A673 (cell line): ENCODE measurements around the gene PAQR8.

Source experiments
- EZH2 ChIP-seq: fragments of 200-600 bp; sonication (generic); IDR thresholded peaks from 2 replicates; pipeline ENCODE4 v1.6.1; 2017; ENCODE audit warnings: borderline replicate concordance, low read depth, mild to moderate bottlenecking, mixed read lengths, antibody characterized with exemption, low read length; ENCODE audit not compliant: poor library complexity, severe bottlenecking
- TF ChIP-seq, protein P1 (sequence below): fragments of 300-800, 200-600 bp; sonication (generic); conservative IDR thresholded peaks from 2 replicates; pipeline ENCODE4 v1.5.1; 2017; ENCODE audit warnings: low read depth, mild to moderate bottlenecking, antibody characterized with exemption, low read length, moderate library complexity, mixed read lengths

DNA sequence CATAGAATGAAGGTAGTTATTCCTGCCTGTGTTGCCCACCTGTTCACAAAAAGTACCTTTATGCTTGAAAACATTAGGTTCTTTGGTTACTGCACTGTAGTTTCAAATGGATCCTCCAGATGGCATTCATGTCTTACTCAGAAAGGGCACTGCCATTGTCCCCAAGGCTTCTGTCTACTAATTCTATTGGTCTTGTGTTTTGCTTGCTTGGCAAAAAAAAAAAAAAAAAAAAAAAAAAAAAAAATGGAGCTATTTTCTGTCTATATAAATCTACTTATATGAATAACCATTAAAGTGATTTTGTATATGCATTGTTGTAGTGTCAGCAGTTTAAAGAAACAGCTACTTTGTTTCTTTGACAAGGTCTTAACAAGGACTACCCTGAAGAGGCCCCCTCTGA is 45.5 kb downstream of the PAQR8 start:
- TF ChIP-seq, protein P1, sequence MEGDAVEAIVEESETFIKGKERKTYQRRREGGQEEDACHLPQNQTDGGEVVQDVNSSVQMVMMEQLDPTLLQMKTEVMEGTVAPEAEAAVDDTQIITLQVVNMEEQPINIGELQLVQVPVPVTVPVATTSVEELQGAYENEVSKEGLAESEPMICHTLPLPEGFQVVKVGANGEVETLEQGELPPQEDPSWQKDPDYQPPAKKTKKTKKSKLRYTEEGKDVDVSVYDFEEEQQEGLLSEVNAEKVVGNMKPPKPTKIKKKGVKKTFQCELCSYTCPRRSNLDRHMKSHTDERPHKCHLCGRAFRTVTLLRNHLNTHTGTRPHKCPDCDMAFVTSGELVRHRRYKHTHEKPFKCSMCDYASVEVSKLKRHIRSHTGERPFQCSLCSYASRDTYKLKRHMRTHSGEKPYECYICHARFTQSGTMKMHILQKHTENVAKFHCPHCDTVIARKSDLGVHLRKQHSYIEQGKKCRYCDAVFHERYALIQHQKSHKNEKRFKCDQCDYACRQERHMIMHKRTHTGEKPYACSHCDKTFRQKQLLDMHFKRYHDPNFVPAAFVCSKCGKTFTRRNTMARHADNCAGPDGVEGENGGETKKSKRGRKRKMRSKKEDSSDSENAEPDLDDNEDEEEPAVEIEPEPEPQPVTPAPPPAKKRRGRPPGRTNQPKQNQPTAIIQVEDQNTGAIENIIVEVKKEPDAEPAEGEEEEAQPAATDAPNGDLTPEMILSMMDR: peak; percentile 69
- TF ChIP-seq EZH2: no peak
